Loucy (cell line): ENCODE results near the gene SYNRG.

Experiments used
- H2AFZ ChIP-seq: fragments of 200-600 bp; sonication (generic); 2 replicates; pipeline ENCODE4 v1.6.0; 2016; ENCODE audit warnings: antibody characterized with exemption, mild to moderate bottlenecking, low read length, moderate library complexity
- H3F3A ChIP-seq: fragments of 200-600 bp; 2 replicates; pipeline ENCODE4 v1.6.0; 2016; ENCODE audit warnings: antibody characterized with exemption, low read depth, mild to moderate bottlenecking
- H3K27me3 ChIP-seq: fragments of 200-600 bp; sonication (generic); 2 replicates; pipeline ENCODE4 v1.6.1; 2014; ENCODE audit warnings: low read length, mild to moderate bottlenecking; ENCODE audit not compliant: insufficient read depth, poor library complexity, severe bottlenecking
- H3K36me3 ChIP-seq: fragments of 200-600 bp; sonication (generic); 2 replicates; pipeline ENCODE4 v1.6.1; 2016; ENCODE audit warnings: low read length; ENCODE audit not compliant: insufficient read depth
- H3K4me1 ChIP-seq: fragments of 200-600 bp; sonication (generic); 2 replicates; pipeline ENCODE4 v1.5.1; 2014; ENCODE audit warnings: low read length, mild to moderate bottlenecking; ENCODE audit not compliant: insufficient read depth, poor library complexity, severe bottlenecking
- H3K4me2 ChIP-seq: fragments of 200-600 bp; sonication (generic); 2 replicates; pipeline ENCODE4 v1.6.0; 2014; ENCODE audit warnings: antibody characterized with exemption, low read length, low read depth, mild to moderate bottlenecking; ENCODE audit not compliant: poor library complexity, severe bottlenecking
- H3K4me3 ChIP-seq: fragments of 200-600 bp; sonication (generic); 2 replicates; pipeline ENCODE4 v1.5.1; 2014; ENCODE audit warnings: low read length, mild to moderate bottlenecking, mixed read lengths; ENCODE audit not compliant: poor library complexity, severe bottlenecking
- H3K79me2 ChIP-seq: fragments of 200-600 bp; sonication (generic); 2 replicates; pipeline ENCODE4 v1.6.1; 2014; ENCODE audit warnings: low read length; ENCODE audit not compliant: insufficient read depth
- H3K9ac ChIP-seq: fragments of 200-600 bp; sonication (generic); 2 replicates; pipeline ENCODE4 v1.6.0; 2014; ENCODE audit warnings: mild to moderate bottlenecking, low read depth, low read length, moderate library complexity; ENCODE audit not compliant: poor library complexity, severe bottlenecking
- H3K9me2 ChIP-seq: fragments of 200-600 bp; sonication (generic); replicated peaks from 2 replicates; pipeline ENCODE4 v1.6.1; 2016; ENCODE audit warnings: low read depth, low read length, mixed read lengths
- H3K9me3 ChIP-seq: fragments of 200-600 bp; sonication (generic); 2 replicates; pipeline ENCODE4 v1.6.1; 2014; ENCODE audit warnings: mild to moderate bottlenecking, antibody characterized with exemption, low read length, low read depth; ENCODE audit not compliant: insufficient read depth
- H4K20me1 ChIP-seq: fragments of 200-600 bp; sonication (generic); 2 replicates; pipeline ENCODE4 v1.6.0; 2014; ENCODE audit warnings: antibody characterized with exemption, low read length, mild to moderate bottlenecking; ENCODE audit not compliant: insufficient read depth, poor library complexity, severe bottlenecking
- CTCF ChIP-seq: fragments of 200-600 bp; sonication (generic); conservative IDR thresholded peaks from 2 replicates; pipeline ENCODE4 v1.5.1; 2014; ENCODE audit warnings: mild to moderate bottlenecking, antibody characterized with exemption, low read length
- EZH2phosphoT487 ChIP-seq: fragments of 200-600 bp; IDR thresholded peaks from 2 replicates; pipeline ENCODE4 v1.6.1; 2018; ENCODE audit warnings: antibody characterized with exemption, mild to moderate bottlenecking, moderate library complexity, borderline replicate concordance

SYNRG gene

GRCh38 chr17:37551788-37552187, 57.4 kb downstream of the SYNRG start:
- Histone ChIP-seq H3K9me3 (no peaks in the 10 kb centered on the region), H3K9ac (no peak overlapping the region), H3K4me2 (no peak overlapping the region), H3K27me3 (no peaks in the 10 kb centered on the region), H3K9me2 (no peaks in the 10 kb centered on the region), H3K4me1 (no peaks in the 10 kb centered on the region), H3F3A (no peaks in the 10 kb centered on the region), H3K79me2 (peaks cover 39% of the 10 kb centered on the region), H3K36me3 (peaks cover 46% of the 10 kb centered on the region; the same call in 1 of the 2 replicates), H2AFZ (no peak overlapping the region), H3K4me3 (no peak overlapping the region), H4K20me1 (peaks cover 11% of the 10 kb centered on the region)
- TF ChIP-seq CTCF (no peak), EZH2phosphoT487 (no peak)

GRCh38 chr17:37547986-37548385, 61.2 kb downstream of the SYNRG start:
- Histone ChIP-seq H2AFZ (no peak overlapping the region), H4K20me1 (peaks cover 11% of the 10 kb centered on the region), H3K9me3 (no peaks in the 10 kb centered on the region), H3F3A (no peaks in the 10 kb centered on the region), H3K4me3 (no peak overlapping the region), H3K36me3 (peaks cover 34% of the 10 kb centered on the region; the same call in 1 of the 2 replicates), H3K9me2 (no peaks in the 10 kb centered on the region), H3K4me1 (no peaks in the 10 kb centered on the region), H3K9ac (no peak overlapping the region), H3K79me2 (peaks cover 54% of the 10 kb centered on the region), H3K27me3 (no peaks in the 10 kb centered on the region), H3K4me2 (no peak overlapping the region)
- TF ChIP-seq EZH2phosphoT487: no peak
- TF ChIP-seq CTCF: no peak

- Histone ChIP-seq H3K79me2 (peaks cover 48% of the 10 kb centered on the region), H3K4me1 (no peaks in the 10 kb centered on the region), H4K20me1 (peaks cover 11% of the 10 kb centered on the region), H3K4me3 (no peak overlapping the region), H3K9ac (no peak overlapping the region), H3K9me2 (no peaks in the 10 kb centered on the region), H3K36me3 (peaks cover 38% of the 10 kb centered on the region), H2AFZ (no peak overlapping the region), H3K27me3 (no peaks in the 10 kb centered on the region), H3F3A (no peaks in the 10 kb centered on the region), H3K9me3 (no peaks in the 10 kb centered on the region), H3K4me2 (no peak overlapping the region)
- no peak for TF ChIP-seq CTCF
- no peak for TF ChIP-seq EZH2phosphoT487
These were observed 62.9 kb downstream of the SYNRG start for GRCh38 chr17:37546302-37546701.
